Immature natural killer cell (primary cell): ENCODE data around the gene FMOD. TPM values are rescaled to one million over a fixed set of nuclear protein-coding genes. Genes with fewer than 3 reads are reported as not detected.

Source experiments
- DNase-seq, 3 donors: peaks; one replicate each; pipeline ENCODE4 v3.0.0; 2022; ENCODE audit warnings: mixed read lengths in 1 of 3
- H3K27ac Mint-ChIP-seq, 6 donors: one replicate each; pipeline ENCODE4 v1.8.0; 2020; ENCODE audit warnings: mixed read lengths in 6 of 6, mild to moderate bottlenecking in 5 of 6, inconsistent platforms in 4 of 6, moderate library complexity in 3 of 6
- H3K27me3 Mint-ChIP-seq, 3 donors: one replicate each; pipeline ENCODE4 v1.8.0; 2020 to 2021; ENCODE audit warnings: low read depth in 3 of 3, mild to moderate bottlenecking in 3 of 3, mixed read lengths in 3 of 3, moderate library complexity in 3 of 3, inconsistent platforms in 1 of 3
- H3K36me3 Mint-ChIP-seq, 3 donors: one replicate each; pipeline ENCODE4 v1.8.0; 2020; ENCODE audit warnings: mixed read lengths in 3 of 3, inconsistent platforms in 2 of 3, mild to moderate bottlenecking in 2 of 3
- H3K4me1 Mint-ChIP-seq, 2 donors: one replicate each; pipeline ENCODE4 v1.8.0; 2020; ENCODE audit warnings: inconsistent platforms in 2 of 2, mild to moderate bottlenecking in 2 of 2, mixed read lengths in 2 of 2, moderate library complexity in 1 of 2
- H3K4me3 Mint-ChIP-seq, 5 donors: one replicate each; pipeline ENCODE4 v1.8.0; 2020; ENCODE audit warnings: mild to moderate bottlenecking in 5 of 5, mixed read lengths in 5 of 5, inconsistent platforms in 3 of 5, moderate library complexity in 3 of 5
- H3K9me3 Mint-ChIP-seq, 6 donors: one replicate each; pipeline ENCODE4 v1.8.0; 2020; ENCODE audit warnings: mild to moderate bottlenecking in 6 of 6, mixed read lengths in 6 of 6, inconsistent platforms in 4 of 6, moderate library complexity in 3 of 6
- polyA plus RNA-seq, 3 donors: library from polyadenylated mRNA; unstranded; fragments of 300-500 nt; fragmentation: Illumina TruSeq; gene quantifications; one replicate each; pipeline ENCODE4 v1.2.3, GENCODE V29; 2021

Gene FMOD
- polyA plus RNA-seq, 3 donors from 2014 or later: not detected

DNA sequence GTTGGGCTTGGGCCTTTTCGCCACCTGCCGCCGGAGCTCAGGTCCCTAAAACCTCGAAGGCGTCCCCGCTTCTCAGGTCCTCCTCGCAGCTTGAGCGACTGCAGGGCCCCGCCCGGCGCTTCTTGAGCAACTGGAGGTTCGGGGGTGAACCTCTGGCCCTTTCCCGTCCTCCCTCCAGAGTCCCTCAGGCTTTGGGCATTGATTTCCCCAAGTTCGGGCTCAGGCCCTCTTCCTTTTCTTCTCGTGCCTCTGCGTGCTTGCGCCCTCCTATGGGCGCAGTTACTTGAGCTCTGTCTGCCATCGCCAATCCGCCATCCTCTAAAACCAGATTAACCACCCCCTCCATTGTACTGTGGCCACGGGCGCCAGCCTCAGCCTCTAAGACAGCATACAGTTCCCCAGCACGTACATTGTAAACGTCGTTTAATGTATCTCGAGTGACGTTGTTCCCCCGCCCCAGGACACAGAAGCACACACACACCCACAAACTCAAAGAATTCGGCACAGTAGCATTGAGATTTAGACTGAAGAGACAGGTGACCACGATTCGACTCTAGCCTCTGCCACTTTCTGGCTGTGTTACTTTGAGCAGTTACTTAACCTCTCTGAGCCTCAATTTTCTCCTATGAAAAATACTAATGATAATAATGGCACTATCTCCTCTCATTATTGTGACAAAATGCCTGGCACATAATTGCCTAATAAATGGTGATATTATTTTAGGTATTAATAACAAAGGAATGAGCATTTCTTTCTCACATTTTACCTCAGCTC, 23.1 kb downstream of the FMOD start:
- Mint-ChIP-seq H3K4me1 (peaks cover 59 to 61% of the 10 kb centered on the region in 2 donors), H3K36me3 (no peaks in the 10 kb centered on the region), H3K9me3 (no peaks in the 10 kb centered on the region)

GRCh38 chr1:203326830-203327683, 23.9 kb downstream of the FMOD start:
- peak; percentile 95 to 96 (median 95) for DNase-seq
- Mint-ChIP-seq H3K9me3 (no peaks in the 10 kb centered on the region), H3K27ac (peak overlapping the region; percentile 95 to 99 (median 97)), H3K4me1 (peaks cover 67 to 70% of the 10 kb centered on the region in 2 donors), H3K27me3 (peaks cover 10 to 26% (median 14%) of the 10 kb centered on the region in 3 donors), H3K36me3 (no peaks in the 10 kb centered on the region), H3K4me3 (peak overlapping the region; percentile 76 to 89 (median 84))

More for the DNA sequence above, 23.1 kb downstream of the FMOD start:
- peak overlapping the region; percentile 95 to 99 (median 97) for H3K27ac Mint-ChIP-seq
- H3K4me3 Mint-ChIP-seq: peak overlapping the region; percentile 76 to 89 (median 84)
- peaks cover 10 to 26% (median 14%) of the 10 kb centered on the region in 3 donors for H3K27me3 Mint-ChIP-seq
- DNase-seq: peak; percentile 92 to 93 (median 92)

GRCh38 chr1:203325418-203326091, 25.4 kb downstream of the FMOD start:
- no peak for DNase-seq
- Mint-ChIP-seq H3K27ac (peak overlapping the region; percentile 95 to 99 (median 97)), H3K36me3 (no peaks in the 10 kb centered on the region), H3K27me3 (peaks cover 10 to 31% (median 16%) of the 10 kb centered on the region in 3 donors), H3K9me3 (no peaks in the 10 kb centered on the region), H3K4me3 (peak overlapping the region; percentile 61 to 89 (median 78)), H3K4me1 (peaks cover 82 to 85% of the 10 kb centered on the region in 2 donors)

GRCh38 chr1:203325026-203325417, 25.9 kb downstream of the FMOD start:
- peak; percentile 78 to 82 (median 80) for DNase-seq
- peak overlapping the region; percentile 83 to 99 (median 97) for H3K27ac Mint-ChIP-seq
- peak overlapping the region; percentile 61 to 78 (median 67) for H3K4me3 Mint-ChIP-seq
- H3K36me3 Mint-ChIP-seq: no peaks in the 10 kb centered on the region
- no peaks in the 10 kb centered on the region for H3K9me3 Mint-ChIP-seq
- H3K4me1 Mint-ChIP-seq: peaks cover 87 to 90% of the 10 kb centered on the region in 2 donors
- peaks cover 13 to 31% (median 16%) of the 10 kb centered on the region in 3 donors for H3K27me3 Mint-ChIP-seq

DNA sequence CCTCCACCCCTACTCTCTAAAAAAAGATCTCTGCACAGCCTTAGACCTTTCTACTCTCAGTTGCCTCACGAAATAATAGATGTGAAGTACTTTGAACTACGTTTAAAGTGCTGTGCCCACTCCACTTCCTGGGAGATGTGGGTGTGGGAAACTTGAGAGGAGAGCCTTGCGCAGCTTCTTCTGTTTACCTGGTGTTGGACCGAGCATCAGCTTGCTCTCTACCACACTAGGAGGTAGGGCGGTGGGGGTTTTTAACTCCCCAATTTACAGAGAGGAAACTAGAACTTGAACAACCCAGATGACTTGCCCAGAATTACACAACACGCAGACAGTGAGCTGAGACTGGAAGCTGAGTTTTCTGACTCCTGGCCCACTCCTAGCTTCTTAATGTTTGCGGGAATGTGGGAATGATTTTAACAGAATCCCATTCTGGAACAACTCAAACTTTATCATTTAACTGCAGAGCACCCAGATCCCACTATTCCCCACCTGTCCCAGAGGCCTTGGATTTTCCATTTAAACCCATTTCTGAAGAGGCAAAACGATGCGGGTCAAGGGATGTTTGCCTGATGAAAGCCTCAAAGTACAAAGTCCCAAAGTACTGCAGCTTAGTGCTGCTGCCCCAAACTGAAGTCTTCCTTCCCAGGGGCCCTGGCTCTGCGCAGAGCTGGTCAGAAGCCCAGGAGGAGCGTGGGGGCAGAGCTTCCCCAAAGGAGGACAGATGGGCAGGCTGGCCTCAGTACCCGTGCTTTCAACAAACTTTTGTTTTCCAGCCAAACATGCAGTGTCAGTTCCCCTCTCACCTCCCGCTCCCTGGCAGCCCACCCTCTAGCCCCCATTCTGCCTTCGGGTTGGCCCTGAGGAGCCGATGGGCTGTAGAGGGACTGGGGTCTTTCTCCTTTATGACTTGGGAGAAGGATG, 26.6 kb downstream of the FMOD start:
- DNase-seq: no peak
- peaks cover 91 to 92% of the 10 kb centered on the region in 2 donors for H3K4me1 Mint-ChIP-seq
- no peaks in the 10 kb centered on the region for H3K36me3 Mint-ChIP-seq
- peak overlapping the region; percentile 63 to 78 (median 72) for H3K4me3 Mint-ChIP-seq
- peaks cover 13 to 31% (median 16%) of the 10 kb centered on the region in 3 donors for H3K27me3 Mint-ChIP-seq
- H3K9me3 Mint-ChIP-seq: no peaks in the 10 kb centered on the region
- H3K27ac Mint-ChIP-seq: peak overlapping the region; percentile 83 to 99 (median 97)

- Mint-ChIP-seq H3K36me3 (no peaks in the 10 kb centered on the region), H3K27me3 (peaks cover 11 to 31% (median 16%) of the 10 kb centered on the region in 3 donors), H3K4me3 (peak overlapping the region in 4 of 5 donors; percentile 63 to 72 (median 69)), H3K4me1 (peaks cover 92 to 94% of the 10 kb centered on the region in 2 donors), H3K27ac (peak overlapping the region in 5 of 6 donors; percentile 82 to 98 (median 91)), H3K9me3 (no peaks in the 10 kb centered on the region)
- DNase-seq: no peak
Measured at GRCh38 chr1:203323587-203323986, 27.3 kb downstream of the FMOD start.

GRCh38 chr1:203322500-203323179, 28.3 kb downstream of the FMOD start:
- DNase-seq: no peak
- Mint-ChIP-seq H3K36me3 (no peaks in the 10 kb centered on the region), H3K9me3 (no peaks in the 10 kb centered on the region), H3K4me1 (peaks cover 87 to 89% of the 10 kb centered on the region in 2 donors), H3K27me3 (peaks cover 7 to 27% (median 9%) of the 10 kb centered on the region in 3 donors), H3K27ac (peak overlapping the region in 5 of 6 donors; percentile 29 to 97 (median 82)), H3K4me3 (peak overlapping the region in 3 of 5 donors; percentile 15 to 70 (median 21))

- Mint-ChIP-seq H3K9me3 (no peaks in the 10 kb centered on the region), H3K27ac (peak overlapping the region; percentile 74 to 97 (median 90)), H3K36me3 (no peaks in the 10 kb centered on the region), H3K27me3 (peaks cover 3 to 16% (median 5%) of the 10 kb centered on the region in 3 donors), H3K4me1 (peaks cover 79 to 82% of the 10 kb centered on the region in 2 donors), H3K4me3 (peak overlapping the region; percentile 62 to 76 (median 70))
- DNase-seq: no peak
Measured at GRCh38 chr1:203321273-203322052, 29.5 kb downstream of the FMOD start.

DNA sequence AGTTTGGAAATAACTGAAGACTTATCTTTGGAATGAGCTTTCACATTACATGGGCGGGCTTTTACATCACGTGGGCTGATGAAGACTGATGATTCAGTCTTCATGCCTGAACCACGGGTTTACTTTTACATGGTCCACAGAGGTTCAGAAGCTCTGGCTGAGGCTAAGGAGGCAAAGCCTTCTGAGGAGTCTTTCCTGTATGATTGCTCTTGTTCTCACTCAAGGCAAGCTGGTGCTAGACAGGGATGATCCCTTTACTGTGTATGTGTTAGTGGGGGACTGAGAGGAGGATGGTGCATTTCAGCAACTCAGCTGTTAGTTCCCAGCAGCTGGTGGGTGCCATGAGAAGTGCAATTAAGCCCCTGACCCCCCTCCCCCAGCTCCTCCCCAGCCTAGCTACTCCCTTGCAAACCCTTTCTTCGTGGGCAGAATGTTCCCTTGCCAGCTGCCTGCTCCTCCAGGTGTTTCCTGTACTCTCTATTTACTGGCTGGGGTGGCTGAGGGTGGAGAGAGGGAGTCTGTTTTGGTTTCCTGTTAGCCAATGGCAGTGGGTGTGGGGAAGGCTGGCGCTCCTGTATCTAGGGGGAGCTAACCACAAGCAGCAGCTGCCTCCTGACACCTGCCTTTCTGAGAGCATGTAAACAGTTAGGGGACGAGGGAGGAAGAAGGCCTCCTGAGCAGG, 30.2 kb downstream of the FMOD start:
- Mint-ChIP-seq H3K4me1 (peaks cover 72 to 75% of the 10 kb centered on the region in 2 donors), H3K27me3 (peaks cover 3 to 11% (median 5%) of the 10 kb centered on the region in 3 donors), H3K27ac (peak overlapping the region; percentile 74 to 97 (median 90)), H3K36me3 (peaks cover 0 to 2% (median 0%) of the 10 kb centered on the region in 3 donors), H3K9me3 (no peaks in the 10 kb centered on the region), H3K4me3 (peak overlapping the region; percentile 62 to 76 (median 70))
- peak; percentile 69 to 72 (median 71) for DNase-seq

DNA sequence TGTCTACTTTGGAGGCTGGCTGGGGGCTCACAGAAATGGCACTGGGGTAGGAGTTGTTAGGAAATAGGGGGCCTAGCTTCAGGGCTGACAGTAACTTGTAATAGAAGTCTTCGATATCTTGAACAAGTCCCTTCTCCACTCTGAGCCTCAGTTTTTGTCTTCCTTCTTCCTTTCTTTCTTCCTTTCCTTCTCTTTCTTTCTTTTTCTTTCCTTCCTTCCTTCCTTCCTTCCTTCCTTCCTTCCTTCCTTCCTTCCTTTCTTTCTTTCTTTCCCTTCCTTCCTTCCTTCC, 32.7 kb downstream of the FMOD start:
- Mint-ChIP-seq H3K4me1 (peaks cover 53 to 54% of the 10 kb centered on the region in 2 donors), H3K27ac (no peak overlapping the region), H3K36me3 (peaks cover 0 to 10% (median 8%) of the 10 kb centered on the region in 3 donors), H3K9me3 (no peaks in the 10 kb centered on the region), H3K4me3 (no peak overlapping the region), H3K27me3 (peaks cover 3 to 5% (median 5%) of the 10 kb centered on the region in 3 donors)
- DNase-seq: no peak
